Prostate gland (tissue), 2 donors: Measurements from ENCODE around the gene TMEM139.
"Not testable (repeated sequence)": the region's sequence is repeated elsewhere in the genome, so short reads cannot be mapped to it uniquely, and the experiment has no call there.

Source experiments
- POLR2A ChIP-seq: fragments of 450-650 bp; IDR thresholded peaks from one replicate; pipeline ENCODE4 v1.6.1; 2016; ENCODE audit warnings: antibody characterized with exemption, mild to moderate bottlenecking
- TF ChIP-seq, protein P1 (sequence below), 4 experiments: fragments of 200-600 bp in 2 of 4; fragments of 450-650 bp in 2 of 4; sonication (generic) in 2 of 4; IDR thresholded peaks; 1 replicate in 3 of 4; 2 replicates in 1 of 4; pipeline ENCODE4 v1.5.1; 2016 to 2019; ENCODE audit warnings: antibody characterized with exemption in 4 of 4, mild to moderate bottlenecking in 2 of 4, moderate library complexity in 2 of 4

- not testable (repeated sequence) for TF ChIP-seq POLR2A
- TF ChIP-seq, protein P1, sequence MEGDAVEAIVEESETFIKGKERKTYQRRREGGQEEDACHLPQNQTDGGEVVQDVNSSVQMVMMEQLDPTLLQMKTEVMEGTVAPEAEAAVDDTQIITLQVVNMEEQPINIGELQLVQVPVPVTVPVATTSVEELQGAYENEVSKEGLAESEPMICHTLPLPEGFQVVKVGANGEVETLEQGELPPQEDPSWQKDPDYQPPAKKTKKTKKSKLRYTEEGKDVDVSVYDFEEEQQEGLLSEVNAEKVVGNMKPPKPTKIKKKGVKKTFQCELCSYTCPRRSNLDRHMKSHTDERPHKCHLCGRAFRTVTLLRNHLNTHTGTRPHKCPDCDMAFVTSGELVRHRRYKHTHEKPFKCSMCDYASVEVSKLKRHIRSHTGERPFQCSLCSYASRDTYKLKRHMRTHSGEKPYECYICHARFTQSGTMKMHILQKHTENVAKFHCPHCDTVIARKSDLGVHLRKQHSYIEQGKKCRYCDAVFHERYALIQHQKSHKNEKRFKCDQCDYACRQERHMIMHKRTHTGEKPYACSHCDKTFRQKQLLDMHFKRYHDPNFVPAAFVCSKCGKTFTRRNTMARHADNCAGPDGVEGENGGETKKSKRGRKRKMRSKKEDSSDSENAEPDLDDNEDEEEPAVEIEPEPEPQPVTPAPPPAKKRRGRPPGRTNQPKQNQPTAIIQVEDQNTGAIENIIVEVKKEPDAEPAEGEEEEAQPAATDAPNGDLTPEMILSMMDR (IDR thresholded peaks at IDR 0.05) = not testable (repeated sequence)
Measured at GRCh38 chr7:143289888-143290287, 5.1 kb downstream of the TMEM139 start.
